Measurements from ENCODE around the gene TBCEL.
A peak's percentile ranks its signal among the peaks of the same experiment; 100 is the strongest.
"Not testable (repeated sequence)": the region's sequence is repeated elsewhere in the genome, so short reads cannot be mapped to it uniquely, and the experiment has no call there.

The TBCEL gene, protein sequence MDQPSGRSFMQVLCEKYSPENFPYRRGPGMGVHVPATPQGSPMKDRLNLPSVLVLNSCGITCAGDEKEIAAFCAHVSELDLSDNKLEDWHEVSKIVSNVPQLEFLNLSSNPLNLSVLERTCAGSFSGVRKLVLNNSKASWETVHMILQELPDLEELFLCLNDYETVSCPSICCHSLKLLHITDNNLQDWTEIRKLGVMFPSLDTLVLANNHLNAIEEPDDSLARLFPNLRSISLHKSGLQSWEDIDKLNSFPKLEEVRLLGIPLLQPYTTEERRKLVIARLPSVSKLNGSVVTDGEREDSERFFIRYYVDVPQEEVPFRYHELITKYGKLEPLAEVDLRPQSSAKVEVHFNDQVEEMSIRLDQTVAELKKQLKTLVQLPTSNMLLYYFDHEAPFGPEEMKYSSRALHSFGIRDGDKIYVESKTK

DNA sequence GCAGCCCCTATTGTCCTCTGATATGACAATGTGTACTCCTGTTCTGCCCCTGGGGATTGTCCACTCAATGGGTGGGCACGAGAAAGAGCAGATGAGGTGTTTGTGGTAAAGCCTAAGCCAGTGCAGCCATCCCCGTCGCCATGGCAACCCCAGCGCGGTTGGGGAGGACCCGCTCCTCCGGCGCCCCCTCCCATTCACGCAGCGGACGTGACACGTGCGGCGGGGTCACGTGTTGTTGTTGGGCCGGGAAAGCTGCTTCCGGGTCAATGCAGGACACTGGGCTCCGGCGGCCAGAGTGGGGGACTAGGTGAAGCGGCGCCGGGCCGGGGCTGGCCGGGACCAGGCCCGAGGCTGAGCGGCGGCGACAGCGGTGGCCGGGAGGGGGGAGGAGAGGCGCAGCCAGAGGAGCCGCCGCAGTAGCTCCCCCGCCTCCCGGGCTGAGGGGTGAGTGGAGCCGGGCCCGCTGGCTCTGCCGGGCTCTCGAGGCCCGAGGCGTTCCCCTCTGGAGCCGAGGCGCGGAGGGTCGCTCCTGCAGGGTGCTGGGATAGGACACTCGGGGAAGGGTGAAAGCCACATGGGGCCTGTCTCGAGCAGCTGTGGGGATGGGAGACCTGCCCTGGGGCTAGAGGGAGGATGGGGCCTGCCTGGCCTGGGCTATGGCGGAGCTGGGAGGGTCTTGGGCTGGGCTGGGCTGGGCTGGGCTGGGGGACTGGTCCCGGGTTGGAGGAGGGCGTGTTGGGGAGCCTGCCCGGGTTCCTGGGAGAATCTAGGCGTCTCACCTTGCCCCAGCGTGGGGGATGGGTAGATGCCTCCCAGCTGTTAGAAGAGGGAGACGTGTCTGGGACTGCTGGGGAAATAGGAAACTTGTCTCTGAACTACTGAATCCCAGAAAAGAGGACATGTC is at the start of gene TBCEL:
TSS of gene TBCEL (plus strand) at position 255 of the 904 bp plus-strand sequence. CDS start 21,589 bp downstream, outside the sequence.
- DNase-seq = peak; percentile 84

- no peak for DNase-seq
Measured at GRCh38 chr11:120974466-120974865, 49.4 kb upstream of the TBCEL start.

GRCh38 chr11:120974965-120975364 is 48.9 kb upstream of the TBCEL start:
- DNase-seq = no peak

GRCh38 chr11:120977266-120978137 is 46.4 kb upstream of the TBCEL start:
- no peak for DNase-seq

GRCh38 chr11:120978701-120979100 is 45.2 kb upstream of the TBCEL start:
- DNase-seq = no peak

DNA sequence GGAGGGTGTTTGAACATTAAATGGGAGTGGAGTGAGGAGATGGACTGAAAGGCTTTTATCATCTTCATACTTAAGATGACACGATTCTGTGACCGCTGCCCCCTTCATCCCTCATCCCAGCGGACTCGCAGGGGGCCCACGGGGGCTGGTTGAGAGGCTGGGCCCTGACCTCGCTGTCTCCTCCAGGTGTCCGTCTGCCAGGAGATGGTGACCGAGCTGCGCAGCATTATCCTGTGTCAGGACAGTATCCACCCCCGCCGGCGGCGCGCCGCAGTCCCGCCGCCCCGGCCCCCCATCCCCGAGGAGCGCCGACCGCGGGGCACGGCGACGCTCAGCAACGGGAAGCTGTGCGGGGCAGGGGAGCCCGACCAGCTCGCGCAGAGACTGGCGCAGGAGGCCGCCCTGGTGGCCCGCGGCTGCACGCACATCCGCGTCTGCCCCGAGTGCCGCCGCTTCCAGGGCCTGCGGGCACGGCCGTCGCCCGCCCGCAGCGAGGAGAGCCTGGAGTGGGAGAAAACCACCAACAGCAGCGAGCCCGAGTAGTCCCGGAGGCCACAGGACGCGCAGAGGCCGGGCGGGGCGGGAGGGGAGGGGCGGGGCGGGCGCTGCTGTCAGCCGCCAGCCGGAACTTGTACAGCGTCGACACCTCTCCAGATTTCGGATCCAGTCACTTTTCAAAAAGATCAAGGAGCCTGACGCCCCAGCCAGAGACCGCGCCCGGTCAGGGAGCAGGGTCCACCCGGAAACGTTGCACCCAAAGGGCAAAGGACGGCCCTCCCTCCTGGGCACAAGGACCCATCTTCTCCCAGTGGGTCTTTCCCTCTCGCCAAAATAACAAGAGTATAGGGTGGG is 38.0 kb upstream of the TBCEL start:
- peak; percentile 42 for DNase-seq

DNA sequence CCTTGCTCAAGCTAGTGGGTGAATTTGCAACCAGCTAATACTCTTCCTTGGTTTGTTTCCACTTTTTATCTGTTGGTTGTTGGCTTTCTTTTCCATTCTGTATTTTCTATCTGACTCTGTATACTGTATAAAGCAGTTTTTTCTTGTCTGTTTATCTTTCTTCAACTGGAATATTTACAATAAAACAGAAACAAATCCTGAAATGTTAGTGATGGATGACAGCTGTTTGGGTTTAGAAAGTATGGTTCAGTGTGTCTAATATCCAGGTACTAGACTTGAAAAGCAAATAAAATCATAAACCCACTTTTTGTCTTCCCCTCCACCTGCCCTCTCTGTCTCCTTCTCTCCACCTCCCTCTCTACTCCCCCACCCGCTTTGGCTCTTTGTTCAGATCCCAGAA is 35.3 kb upstream of the TBCEL start:
- no peak for DNase-seq

- no peak for DNase-seq
Measured at GRCh38 chr11:120991830-120992686, 31.8 kb upstream of the TBCEL start.

DNA sequence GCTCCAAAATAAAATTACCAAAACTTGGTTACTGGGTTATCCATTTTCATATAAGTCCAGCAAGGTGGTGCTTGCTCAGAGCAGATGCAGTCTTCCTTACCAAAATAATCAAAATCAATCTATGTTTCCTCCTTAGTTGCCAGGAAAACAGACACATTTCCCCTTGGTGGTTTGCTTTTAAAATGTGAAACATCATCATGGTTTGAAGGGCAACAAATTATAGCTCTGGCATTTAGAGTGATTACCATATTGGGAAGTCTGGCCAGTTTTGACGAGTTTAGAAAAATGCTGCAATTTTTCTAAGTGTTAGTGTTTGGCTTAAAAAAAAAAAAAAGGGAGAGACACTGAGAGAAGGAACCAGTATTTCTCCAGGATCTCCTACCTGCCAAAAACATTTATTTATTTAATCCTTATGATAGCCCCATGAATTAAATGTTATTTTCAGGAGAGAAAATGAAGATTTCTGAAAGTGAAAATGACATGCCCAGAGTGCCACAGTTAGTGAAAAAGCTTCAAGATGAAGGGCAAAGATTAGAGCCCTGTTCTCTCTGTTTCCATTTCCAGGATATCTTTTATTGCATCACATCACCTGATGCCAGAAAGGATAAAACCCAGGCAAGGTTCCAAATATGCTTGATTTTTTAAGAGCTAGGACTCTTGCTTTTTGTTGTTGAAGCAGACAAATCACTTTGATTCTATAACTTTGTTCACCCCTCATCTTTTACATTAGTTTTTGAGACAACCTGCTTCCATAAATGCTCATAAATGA is 29.6 kb upstream of the TBCEL start:
- DNase-seq = no peak

DNA sequence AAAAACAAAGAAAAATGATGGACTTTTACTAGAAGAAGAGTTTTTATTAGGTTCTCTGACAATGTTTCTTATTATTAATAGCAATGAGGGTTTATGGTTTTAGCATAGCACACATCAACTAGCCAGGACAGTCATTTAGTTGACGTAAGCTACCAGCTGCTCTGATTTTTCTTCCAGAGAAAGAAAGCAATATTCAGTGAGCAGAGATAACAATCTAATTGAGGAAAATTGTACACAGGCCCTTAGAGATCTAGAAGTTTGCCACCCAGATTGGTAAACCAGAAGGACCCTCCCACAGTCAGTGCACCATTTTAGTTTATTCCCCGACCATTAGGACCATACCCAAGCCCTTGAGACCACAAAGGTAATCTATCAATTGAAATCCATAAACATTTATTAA is 28.7 kb upstream of the TBCEL start:
- DNase-seq = no peak

DNA sequence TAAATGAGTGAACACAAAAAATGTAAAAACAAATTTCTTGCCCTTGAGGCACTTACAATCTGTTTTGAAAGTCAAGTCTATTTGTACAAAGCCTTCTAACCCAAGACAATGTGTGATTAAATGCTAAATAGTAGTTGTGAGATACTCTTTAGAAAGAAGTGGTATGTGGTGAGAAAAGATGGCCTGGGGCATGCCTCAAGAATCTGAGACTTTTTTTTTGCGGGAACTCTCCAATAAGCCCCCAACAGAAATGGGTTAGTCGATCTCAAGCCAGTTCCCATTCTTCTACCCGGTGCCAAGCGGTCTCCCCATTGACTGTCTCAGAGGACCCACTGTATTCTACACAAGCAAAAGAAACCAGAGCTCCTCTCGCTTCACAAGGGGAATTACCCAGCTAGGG is 26.9 kb upstream of the TBCEL start:
- DNase-seq = no peak

DNA sequence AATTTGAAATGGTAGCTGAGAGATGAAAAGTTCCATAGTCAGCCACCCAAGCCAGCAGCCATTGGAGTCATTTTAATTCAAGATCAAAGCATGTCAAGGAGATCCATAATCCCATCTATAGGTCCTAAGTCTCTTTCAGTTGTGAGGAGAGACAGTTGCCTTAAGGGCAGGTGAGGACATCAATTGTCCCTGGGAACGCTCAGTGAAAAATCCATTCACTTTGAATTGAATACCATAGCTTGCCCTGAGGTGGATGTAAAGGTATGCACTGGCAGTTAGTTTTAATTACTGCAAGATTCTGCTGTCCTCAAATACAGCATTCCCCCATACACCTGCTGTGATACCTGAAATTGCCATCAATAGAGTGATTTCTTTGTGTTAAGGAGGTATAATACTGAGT is 25.3 kb upstream of the TBCEL start:
- no peak for DNase-seq

GRCh38 chr11:121004206-121004840 is 19.6 kb upstream of the TBCEL start:
- DNase-seq = no peak

DNA sequence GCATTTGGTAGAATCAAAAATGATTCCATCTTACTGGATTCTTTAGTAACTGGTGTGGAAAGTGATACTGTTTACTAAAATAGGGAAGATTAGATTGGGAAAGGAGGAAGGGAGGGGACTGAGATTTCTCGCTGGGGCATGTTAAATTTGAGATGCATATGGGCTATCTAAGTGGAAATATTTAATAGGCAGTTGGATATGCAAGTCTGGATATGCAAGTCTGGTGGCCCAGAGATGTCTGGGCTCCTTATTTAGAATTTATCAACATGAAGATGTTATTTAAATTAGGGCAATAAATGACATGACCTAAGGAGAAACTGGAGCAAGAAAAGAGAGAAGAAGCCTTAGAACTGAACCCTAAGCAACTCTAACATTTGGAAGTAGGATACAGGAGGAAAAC is 17.0 kb upstream of the TBCEL start:
- DNase-seq = no peak

GRCh38 chr11:121008551-121008950 is 15.4 kb upstream of the TBCEL start:
- DNase-seq = no peak

DNA sequence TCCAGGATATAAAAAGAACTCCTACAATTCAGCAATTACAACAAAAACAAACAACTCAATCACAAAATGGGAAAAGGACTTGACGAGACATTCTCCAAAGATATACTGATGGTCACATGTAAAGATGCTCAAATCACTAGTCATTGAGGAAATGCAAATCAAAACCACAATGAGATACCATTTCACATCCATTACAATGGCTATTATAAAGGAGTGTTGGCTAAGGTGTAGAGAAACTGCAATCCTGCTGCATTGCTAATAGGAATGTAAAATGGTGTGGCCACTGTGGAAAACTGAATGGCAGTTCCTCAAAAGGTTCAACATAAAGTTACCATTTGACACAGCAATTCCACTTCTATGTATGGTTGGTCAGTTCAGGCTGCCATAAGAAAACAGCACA is 11.8 kb upstream of the TBCEL start:
- no peak for DNase-seq

GRCh38 chr11:121018746-121019145 is 5.2 kb upstream of the TBCEL start:
- DNase-seq = no peak

DNA sequence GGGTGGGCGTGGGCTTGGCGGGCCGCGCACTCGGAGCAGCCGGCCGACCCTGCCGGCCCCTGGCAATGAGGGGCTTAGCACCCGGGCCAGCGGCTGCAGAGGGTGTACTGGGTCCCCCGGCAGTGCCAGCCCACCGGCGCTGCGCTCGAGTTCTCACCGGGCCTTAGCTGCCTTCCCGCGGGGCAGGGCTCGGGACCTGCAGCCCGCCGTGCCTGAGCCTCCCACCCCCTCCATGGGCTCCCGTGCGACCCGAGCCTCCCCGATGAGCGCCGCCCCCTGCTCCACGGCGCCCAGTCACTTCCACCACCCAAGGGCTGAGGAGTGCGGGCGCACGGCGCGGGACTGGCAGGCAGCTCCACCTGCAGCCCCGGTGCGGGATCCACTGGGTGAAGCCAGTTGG is 2.2 kb upstream of the TBCEL start:
- DNase-seq = not testable (repeated sequence)

- DNase-seq = no peak
Measured at GRCh38 chr11:121024989-121025388, 1.1 kb downstream of the TBCEL start.

GRCh38 chr11:121029153-121029552 is 5.3 kb downstream of the TBCEL start:
- no peak for DNase-seq
